ENCODE results near the gene NELL2.

Gene NELL2

GRCh38 chr12:44603701-44604100, 272.4 kb downstream of the NELL2 start:
- DNase-seq, result peak in 1 of 14 donors; percentile 56

GRCh38 chr12:44592626-44593025, 283.5 kb downstream of the NELL2 start:
- no peak for DNase-seq

GRCh38 chr12:44589697-44590096, 286.4 kb downstream of the NELL2 start:
- DNase-seq, result no peak

- no peak for DNase-seq
Observed at GRCh38 chr12:44588651-44589050, 287.5 kb downstream of the NELL2 start.

GRCh38 chr12:44584625-44585024, 291.5 kb downstream of the NELL2 start:
- no peak for DNase-seq

DNA sequence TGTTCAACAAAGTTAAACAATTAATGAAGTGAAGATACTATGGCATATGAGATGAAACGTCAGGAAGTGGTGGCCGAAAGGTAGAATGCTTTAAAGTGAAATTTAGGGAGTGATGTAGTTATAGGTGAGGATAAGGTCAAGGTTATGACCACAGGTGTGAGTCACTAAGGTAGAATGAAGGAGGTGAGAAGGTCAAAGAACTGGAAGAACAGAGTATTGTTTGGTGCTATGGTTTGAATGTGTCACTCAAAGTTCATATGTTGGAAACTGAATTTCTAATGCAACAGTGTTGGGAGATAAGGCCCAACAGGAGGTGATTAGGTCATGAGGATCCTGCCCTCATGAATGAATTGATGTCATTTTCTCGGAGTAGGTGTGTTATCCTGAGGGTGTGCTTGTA, 293.6 kb downstream of the NELL2 start:
- no peak for DNase-seq

- no peak for DNase-seq
Observed at GRCh38 chr12:44581642-44582242, 294.4 kb downstream of the NELL2 start.

DNA sequence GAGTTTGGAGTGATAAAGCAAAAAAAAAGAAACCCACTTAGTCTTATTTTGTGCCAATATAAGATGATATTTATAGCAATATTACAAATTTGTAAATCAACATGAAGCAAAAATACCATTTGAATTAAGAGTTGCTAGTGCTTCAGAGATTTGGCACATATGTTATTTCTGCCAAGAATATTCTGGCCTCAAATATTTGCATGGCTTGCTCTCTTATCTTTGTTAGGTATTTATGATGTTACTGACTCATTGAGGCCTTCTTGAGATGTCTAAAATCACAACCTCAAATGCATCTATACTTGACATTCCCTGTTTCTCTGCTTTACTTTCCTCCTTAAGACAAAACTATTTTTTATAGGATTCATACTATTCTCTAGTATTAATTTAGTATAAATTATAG, 301.5 kb downstream of the NELL2 start:
- DNase-seq, result no peak

DNA sequence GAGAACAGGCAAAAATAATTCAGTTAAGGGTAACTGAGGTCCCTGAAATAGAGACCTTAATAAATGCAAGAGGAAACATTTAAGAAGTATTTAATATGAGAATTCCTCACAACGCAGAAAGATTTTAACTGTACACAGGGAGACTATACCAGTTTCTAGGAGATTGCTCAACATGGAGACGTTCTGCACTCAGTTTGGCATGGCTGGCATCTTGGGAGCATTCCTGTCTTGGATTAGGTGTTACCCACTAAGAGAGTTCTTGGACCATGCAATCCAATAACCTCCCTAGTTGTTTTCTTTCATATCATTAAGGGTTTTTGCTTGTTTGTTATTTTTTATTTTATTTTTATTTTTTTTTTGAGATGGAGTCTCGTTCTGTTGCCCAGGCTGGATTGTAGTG, 302.4 kb downstream of the NELL2 start:
- DNase-seq, result no peak

DNA sequence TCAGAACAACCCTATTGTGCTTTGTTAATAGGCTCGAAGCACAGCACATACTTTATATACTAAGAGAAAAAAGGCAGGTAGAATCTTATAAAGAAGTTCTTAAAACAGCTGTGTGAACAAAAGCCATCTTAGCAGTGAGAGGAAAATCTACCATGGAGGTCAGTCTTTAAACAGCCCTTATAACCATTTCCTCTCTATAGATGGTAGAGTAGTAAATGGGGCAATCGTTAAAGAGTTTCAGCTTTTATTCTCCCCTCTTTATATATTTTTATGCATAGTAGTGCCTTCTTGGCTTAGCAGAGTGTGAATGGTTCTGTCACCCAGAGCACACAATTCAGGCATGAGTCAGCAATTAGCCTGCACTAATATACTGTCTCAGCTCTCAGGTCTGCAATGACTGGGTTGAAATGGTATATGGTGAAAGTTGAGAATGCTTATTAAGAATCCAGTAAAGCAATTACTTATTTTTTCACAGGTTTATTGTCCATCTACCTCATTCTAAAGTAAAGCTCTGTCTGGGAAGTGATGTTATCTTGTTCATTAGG, 305.0 kb downstream of the NELL2 start:
- no peak for DNase-seq

DNA sequence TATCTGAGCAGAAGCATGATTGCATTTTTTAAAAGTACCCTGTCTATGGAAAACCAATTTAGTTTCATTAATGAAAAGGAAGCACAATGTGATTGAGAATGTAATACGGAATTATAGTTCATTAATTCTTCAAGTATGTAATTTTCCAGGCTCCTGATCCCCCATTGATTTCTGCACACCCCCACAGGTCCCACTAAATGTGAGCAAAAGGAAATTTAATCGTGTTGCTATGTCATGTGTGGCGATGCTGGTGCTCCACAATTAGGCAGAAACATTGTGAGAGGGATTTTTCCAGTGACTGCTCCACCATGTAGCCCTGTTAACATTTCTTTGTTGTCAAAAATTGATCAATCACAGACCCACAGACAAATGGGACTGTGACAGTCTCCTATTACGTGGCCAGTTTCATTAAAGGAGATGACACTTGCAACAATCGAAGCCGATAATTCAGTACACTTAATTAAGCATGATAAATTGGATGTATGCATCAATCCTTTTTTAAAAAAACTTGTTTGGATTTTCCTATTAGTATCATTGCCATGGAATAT, 306.0 kb downstream of the NELL2 start:
- no peak for DNase-seq

- no peak for DNase-seq
Observed at GRCh38 chr12:44565163-44565562, 311.0 kb downstream of the NELL2 start.

DNA sequence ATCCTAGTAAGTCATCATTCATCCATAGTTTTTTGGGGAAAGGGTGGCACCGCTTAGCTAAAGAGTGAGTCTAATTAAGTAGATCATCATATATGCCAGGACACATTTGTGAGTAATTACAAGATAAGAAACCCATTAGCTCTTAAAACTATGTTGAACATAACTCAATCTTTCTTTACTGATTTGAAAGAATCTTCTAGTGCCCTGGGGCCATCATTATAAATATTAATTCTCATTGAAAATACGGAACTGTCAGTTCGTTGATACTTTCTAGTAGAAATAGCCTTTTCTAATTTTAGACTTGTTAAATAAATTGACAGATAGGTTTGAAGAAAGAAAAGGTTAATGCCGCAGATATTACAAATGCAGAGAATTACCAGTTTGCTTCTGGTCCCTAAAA, 312.6 kb downstream of the NELL2 start:
- no peak for DNase-seq

DNA sequence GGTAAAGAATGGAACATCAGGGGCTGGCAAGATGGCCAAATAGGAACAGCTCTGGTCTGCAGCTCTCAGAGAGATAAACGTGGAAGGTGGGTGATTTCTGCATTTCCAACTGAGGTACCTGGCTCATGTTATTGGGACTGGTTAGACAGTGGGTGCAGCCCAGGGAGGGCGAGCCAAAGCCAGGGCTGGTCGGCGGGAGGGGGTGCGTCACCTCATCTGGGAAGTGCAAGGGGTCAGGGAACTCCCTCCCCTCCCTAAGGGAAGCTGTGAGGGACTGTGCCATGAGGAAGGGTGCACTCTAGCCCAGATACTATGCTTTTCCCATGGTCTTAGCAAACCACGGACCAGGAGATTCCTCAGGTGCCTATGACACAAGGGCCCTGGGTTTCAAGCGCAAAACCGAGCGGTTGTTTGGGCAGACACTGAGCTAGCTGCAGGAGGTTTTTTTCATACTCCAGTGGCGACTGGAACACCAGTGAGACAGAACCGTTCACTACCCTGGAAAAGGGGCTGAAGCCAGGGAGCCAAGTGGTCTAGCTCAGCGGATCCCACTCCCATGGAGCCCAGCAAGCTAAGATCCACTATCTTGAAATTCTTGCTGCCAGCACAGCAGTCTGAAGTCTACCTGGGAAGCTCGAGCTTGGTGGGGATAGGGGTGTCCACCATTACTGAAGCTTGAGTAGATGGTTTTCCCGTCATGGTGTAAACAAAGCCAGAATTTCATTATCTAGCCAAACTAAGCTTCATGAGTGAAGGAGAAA, 317.6 kb downstream of the NELL2 start:
- no peak for DNase-seq

GRCh38 chr12:44555454-44555853, 320.7 kb downstream of the NELL2 start:
- no peak for DNase-seq

- DNase-seq, result no peak
Observed at GRCh38 chr12:44551631-44552030, 324.5 kb downstream of the NELL2 start.

DNA sequence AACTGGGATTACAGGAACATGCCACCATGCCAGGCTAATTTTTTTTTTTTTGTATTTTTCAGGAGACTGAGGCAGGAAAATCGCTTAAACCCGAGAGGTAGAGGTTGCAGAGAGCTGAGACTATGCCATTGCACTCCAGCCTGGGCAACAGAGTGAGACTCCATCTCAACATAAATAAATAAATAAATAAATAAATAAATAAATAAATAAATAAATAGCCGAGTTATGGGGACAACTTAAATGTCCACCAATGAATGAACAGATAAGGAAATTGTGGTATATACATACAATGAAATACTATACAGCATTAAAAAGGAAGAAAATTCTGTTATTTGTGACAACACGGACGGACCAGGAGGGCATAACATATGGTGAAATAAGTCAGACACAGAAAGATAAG, 325.7 kb downstream of the NELL2 start:
- DNase-seq, result no peak

- DNase-seq, result no peak
Observed at GRCh38 chr12:44546060-44546459, 330.1 kb downstream of the NELL2 start.

GRCh38 chr12:44544018-44544417, 332.1 kb downstream of the NELL2 start:
- no peak for DNase-seq

GRCh38 chr12:44542716-44543115, 333.4 kb downstream of the NELL2 start:
- no peak for DNase-seq

- no peak for DNase-seq
Observed at GRCh38 chr12:44537354-44537753, 338.8 kb downstream of the NELL2 start.

GRCh38 chr12:44532940-44533339, 343.2 kb downstream of the NELL2 start:
- DNase-seq, result no peak

- no peak for DNase-seq
Observed at GRCh38 chr12:44531320-44531971, 344.7 kb downstream of the NELL2 start.

Measured in C1 segment of cervical spinal cord (tissue), 14 donors.